HEK293T (cell line): Measurements from ENCODE around the gene PPIL1.

Experiments
- CTCF ChIA-PET: fragments of 350-600 bp; formaldehyde crosslinking; extraction: SDS; loops from one replicate; lab custom pipeline; 2021; ENCODE audit warnings: antibody characterized with exemption, inconsistent platforms; lab: Yijun Ruan, JAX
- POLR2A ChIA-PET: fragments of 350-600 bp; formaldehyde crosslinking; extraction: SDS; loops from one replicate; lab custom pipeline; 2020; ENCODE audit warnings: antibody characterized with exemption, inconsistent platforms; lab: Yijun Ruan, JAX
- DNase-seq: peaks from one replicate; pipeline ENCODE4 v3.0.0; 2012; ENCODE audit warnings: mixed read lengths; ENCODE audit errors: extremely low spot score
- ARNT ChIP-seq: fragments of 450-650 bp; IDR thresholded peaks from 2 replicates; pipeline ENCODE4 v1.6.1; 2017; ENCODE audit warnings: mild to moderate bottlenecking
- BHLHE40 ChIP-seq: fragments of 450-650 bp; IDR thresholded peaks from 2 replicates; pipeline ENCODE4 v1.6.1; 2016; ENCODE audit warnings: mild to moderate bottlenecking, moderate library complexity, borderline replicate concordance
- ELF4 ChIP-seq: fragments of 450-650 bp; IDR thresholded peaks from 2 replicates; pipeline ENCODE4 v1.6.1; 2017; ENCODE audit warnings: antibody characterized with exemption
- FOXA1 ChIP-seq: fragments of 450-650 bp; IDR thresholded peaks from 2 replicates; pipeline ENCODE4 v1.6.1; 2016; ENCODE audit warnings: mild to moderate bottlenecking
- FOXK2 ChIP-seq: fragments of 450-650 bp; IDR thresholded peaks from 2 replicates; pipeline ENCODE4 v1.6.1; 2016; ENCODE audit warnings: mild to moderate bottlenecking
- FOXM1 ChIP-seq: fragments of 450-650 bp; IDR thresholded peaks from 2 replicates; pipeline ENCODE4 v1.6.1; 2017; ENCODE audit warnings: mild to moderate bottlenecking, borderline replicate concordance
- HDGF ChIP-seq: fragments of 450-650 bp; IDR thresholded peaks from 2 replicates; pipeline ENCODE4 v1.6.1; 2017; ENCODE audit warnings: antibody characterized with exemption, borderline replicate concordance
- L3MBTL2 ChIP-seq: fragments of 450-650 bp; conservative IDR thresholded peaks from 2 replicates; pipeline ENCODE4 v1.6.1; 2016; ENCODE audit warnings: mild to moderate bottlenecking
- LEF1 ChIP-seq: fragments of 450-650 bp; IDR thresholded peaks from 2 replicates; pipeline ENCODE4 v1.6.1; 2017; ENCODE audit warnings: mild to moderate bottlenecking, borderline replicate concordance
- PKNOX1 ChIP-seq: fragments of 450-650 bp; IDR thresholded peaks from 2 replicates; pipeline ENCODE4 v1.6.1; 2016
- SP1 ChIP-seq: fragments of 450-650 bp; IDR thresholded peaks from 2 replicates; pipeline ENCODE4 v1.6.1; 2017
- SUZ12 ChIP-seq: fragments of 450-650 bp; IDR thresholded peaks from 2 replicates; pipeline ENCODE4 v1.6.1; 2016; ENCODE audit warnings: mild to moderate bottlenecking
- TARDBP ChIP-seq: fragments of 450-650 bp; IDR thresholded peaks from 2 replicates; pipeline ENCODE4 v1.6.1; 2016
- ZNF384 ChIP-seq: fragments of 450-650 bp; IDR thresholded peaks from 2 replicates; pipeline ENCODE4 v1.6.1; 2016

The PPIL1 gene

DNA sequence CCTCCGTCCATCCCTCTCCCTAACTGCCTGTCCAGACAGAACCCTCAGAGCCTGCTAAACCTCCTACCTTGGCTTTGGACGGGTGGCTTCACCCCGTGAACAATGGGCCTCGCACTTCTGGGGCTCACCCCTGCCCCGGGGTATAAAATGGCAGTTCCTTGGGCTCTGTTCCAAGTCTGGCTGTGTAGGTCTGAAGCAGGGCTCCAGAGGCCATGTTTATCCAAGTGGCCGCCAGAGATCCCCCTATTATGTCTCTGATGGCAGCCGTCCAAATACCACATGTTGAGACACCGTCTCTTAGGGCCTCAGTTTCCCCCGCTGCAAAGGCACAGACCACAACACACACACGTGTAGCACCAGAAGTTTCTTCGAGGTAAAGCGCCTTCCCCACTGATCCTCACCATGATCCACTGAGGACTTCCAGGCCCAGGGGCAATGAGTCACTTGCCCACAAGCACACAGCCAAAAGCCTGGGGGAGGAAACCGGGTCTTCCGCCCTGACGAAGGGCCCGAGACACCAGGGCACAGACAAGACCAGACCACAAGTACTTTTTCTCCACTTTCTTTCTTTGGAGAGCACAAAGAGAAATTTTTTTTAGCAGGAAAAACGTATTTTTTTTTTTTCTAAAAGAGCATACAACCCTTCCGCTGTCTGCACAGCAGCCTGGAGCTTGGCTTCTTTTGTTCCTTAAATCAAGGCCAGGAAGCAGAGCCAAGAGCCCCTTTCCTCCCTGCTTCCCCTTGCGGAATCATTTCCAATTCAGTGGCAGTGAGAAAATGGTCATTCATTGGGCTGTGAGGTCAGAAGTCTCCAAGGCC, 47.1 kb downstream of the PPIL1 start:
- DNase-seq: no peak
- TF ChIP-seq TARDBP: no peak
- TF ChIP-seq ARNT: no peak
- no peak for TF ChIP-seq LEF1
- TF ChIP-seq L3MBTL2: no peak
- TF ChIP-seq SP1: no peak
- TF ChIP-seq HDGF: no peak
- no peak for TF ChIP-seq BHLHE40
- ChIA-PET CTCF (interaction anchor here (1.3 kb wide), 1 partner anchor 45 kb away, joined by 3 read pairs; no protein-coding TSS in a partner anchor), POLR2A (no interaction called here)

DNA sequence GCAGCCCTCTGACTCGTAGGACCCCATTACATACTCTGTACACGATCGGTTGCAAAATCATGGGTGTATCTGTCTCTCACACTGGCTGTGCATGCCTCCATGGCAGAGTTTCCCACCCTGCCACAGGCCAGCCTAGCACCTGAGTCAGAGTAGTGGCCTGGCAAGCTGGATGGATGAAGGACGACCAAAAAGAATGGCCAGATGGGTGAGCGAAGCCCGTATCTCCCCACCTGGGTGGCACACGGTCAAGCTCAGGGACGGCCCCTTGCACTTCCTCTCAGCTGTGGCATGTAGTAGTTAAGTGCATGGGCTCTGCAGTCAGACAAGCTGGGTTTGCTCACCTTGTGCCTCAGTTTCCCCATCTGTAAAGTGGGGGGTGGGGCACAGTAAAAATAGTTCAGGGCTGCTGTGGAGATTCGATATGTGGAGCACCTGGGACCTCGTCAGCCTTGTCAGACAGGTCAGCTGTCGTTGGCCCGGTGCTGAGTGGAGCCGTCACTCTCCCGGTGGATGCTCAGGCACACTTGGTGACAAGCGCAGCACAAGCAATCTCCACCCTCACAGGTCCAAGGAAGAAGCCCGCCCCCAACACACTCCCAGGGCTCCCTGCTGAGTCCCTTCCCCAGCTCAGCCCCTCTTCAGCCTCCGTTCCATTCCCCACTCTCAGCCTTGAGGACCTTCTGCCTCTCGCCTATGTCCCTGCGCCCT, 47.9 kb downstream of the PPIL1 start:
- no peak for TF ChIP-seq ARNT
- no peak for TF ChIP-seq HDGF
- TF ChIP-seq LEF1: no peak
- ChIA-PET POLR2A (no interaction called here), CTCF (interaction anchor here (1.3 kb wide), 1 partner anchor 44 kb away, joined by 3 read pairs; no protein-coding TSS in a partner anchor)
- DNase-seq: no peak

DNA sequence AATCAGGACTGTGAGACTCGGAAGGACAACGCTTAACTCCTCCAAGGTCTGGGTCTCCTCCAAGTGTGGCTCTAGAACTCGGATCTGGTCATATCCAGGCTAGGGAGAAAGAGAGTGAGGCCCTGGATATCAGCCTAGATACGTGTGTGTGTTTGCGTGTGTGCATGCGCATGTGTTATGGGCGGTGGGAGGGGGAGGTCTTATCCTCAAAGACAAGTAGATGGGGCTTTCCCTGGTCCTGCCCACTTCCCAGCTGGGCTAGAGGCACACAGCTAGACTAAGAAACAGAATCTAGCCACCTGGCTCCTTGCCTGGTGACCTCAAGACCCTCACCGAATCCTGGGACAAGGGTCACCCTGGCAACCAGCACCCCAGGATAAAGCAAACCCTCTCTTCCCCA, 48.6 kb downstream of the PPIL1 start:
- ChIA-PET CTCF (interaction anchor here (1.3 kb wide), 1 partner anchor 43 kb away, joined by 3 read pairs; no protein-coding TSS in a partner anchor), POLR2A (no interaction called here)
- TF ChIP-seq TARDBP (no peak), BHLHE40 (no peak)
- no peak for DNase-seq

GRCh38 chr6:36825452-36825851, 49.2 kb downstream of the PPIL1 start:
- no peak for DNase-seq
- ChIA-PET POLR2A (no interaction called here), CTCF (no interaction called here)
- TF ChIP-seq LEF1 (no peak), FOXK2 (no peak), HDGF (no peak), FOXM1 (no peak), PKNOX1 (no peak), ARNT (no peak), BHLHE40 (no peak), ELF4 (no peak), ZNF384 (no peak), SP1 (no peak), TARDBP (no peak), SUZ12 (no peak)

- CTCF ChIA-PET: interaction anchor here (0.5 to 0.6 kb wide), 2 partner anchors 119 to 405 kb away, joined by 4 read pairs; no protein-coding TSS in a partner anchor
- no peak for DNase-seq
- no peak for TF ChIP-seq LEF1
- TF ChIP-seq PKNOX1: no peak
- no peak for TF ChIP-seq ARNT
- no peak for TF ChIP-seq FOXA1
- no peak for TF ChIP-seq BHLHE40
- TF ChIP-seq L3MBTL2: no peak
- no peak for TF ChIP-seq FOXK2
- no peak for TF ChIP-seq SUZ12
- no peak for TF ChIP-seq SP1
- no peak for TF ChIP-seq ELF4
- TF ChIP-seq ZNF384: no peak
- TF ChIP-seq HDGF: no peak
- no peak for TF ChIP-seq FOXM1
- POLR2A ChIA-PET: no interaction called here
These were observed 50.4 kb downstream of the PPIL1 start for GRCh38 chr6:36824253-36824652.

DNA sequence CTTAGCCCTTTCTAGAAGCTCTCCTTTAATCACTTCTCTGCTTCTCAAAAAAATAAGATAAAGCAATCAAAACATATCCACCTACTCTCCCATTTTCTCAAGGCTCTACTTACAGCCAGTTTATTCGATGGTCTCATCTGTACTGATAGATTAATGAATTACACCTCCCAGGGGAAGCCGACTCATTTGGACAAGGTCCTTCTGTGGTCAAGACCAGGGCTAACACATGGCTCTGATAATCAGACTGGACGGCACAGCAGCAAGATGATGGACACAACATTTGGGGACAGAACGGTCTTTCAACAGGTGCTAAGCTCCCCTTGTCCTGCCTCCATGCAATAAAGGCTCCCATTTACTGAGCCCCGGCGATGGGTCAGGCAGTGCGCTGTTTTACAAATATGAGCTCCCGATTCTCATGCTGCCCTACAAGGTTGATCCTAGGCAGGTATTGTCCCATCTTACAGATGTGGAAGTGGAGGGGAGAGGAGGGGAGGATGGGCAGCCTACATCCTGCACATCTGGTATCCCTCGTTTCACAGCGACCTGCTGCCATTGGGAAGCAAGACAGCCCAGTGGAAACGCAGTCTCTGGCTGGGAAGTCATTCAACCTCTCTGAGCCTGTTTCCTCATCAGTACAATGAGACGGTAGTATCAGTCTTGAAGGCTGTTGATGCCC, 51.0 kb downstream of the PPIL1 start:
- no peak for DNase-seq
- TF ChIP-seq SP1 (no peak), ELF4 (no peak), ZNF384 (no peak), FOXM1 (no peak), TARDBP (no peak), HDGF (no peak)
- ChIA-PET CTCF (interaction anchor here (0.5 to 0.6 kb wide), 2 partner anchors 120 to 405 kb away, joined by 4 read pairs; no protein-coding TSS in a partner anchor), POLR2A (no interaction called here)
